Measurements from ENCODE around the gene TFF3.

- TF ChIP-seq CTCF (IDR thresholded peaks at IDR 0.05; ENCODE audit: low read depth, low read length) (no peak), MAX (IDR thresholded peaks at IDR 0.05; ENCODE audit: low read depth, low read length) (no peak), POLR2A (IDR thresholded peaks at IDR 0.05; ENCODE audit: extremely low read depth, insufficient read length) (no peak), MYC (IDR thresholded peaks at IDR 0.05; ENCODE audit: low read depth, low read length) (no peak)
These were observed 27.9 kb upstream of the TFF3 start for GRCh38 chr21:42343101-42343500.
